ENCODE data around the gene PSMA6.
"Not testable (repeated sequence)": the region's sequence is repeated elsewhere in the genome, so short reads cannot be mapped to it uniquely, and the experiment has no call there.

PSMA6 gene

DNA sequence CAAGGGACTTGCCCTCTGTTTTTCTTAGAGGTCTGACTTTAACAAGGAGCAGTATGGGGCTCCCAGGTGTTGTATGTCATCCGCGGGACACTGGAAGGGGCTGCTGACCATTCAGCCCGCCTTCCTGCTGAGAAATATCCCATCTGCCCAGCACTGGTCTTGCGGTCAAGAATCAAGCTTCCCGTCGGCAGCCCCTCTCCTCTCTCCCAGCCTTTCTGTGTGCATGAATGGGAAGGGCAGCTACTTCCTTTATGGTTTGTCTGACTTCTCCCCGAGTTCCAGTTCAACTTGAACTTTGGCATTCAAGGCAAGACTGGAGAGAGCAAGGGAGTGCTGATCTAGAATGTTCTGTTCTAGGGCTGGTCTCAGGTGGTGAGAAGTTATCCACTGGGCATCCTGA, 51.5 kb downstream of the PSMA6 start:
- in situ Hi-C loops (cut with HindIII; ENCODE audit: low pct_unique_long_range_greater_than_20kb, low sequenced_read_pairs) = no loop called here
- DNase-seq (ENCODE audit: low read depth in 1 of 2, low spot score in 1 of 2) = no peak
- no peak for TF ChIP-seq JUND (IDR thresholded peaks at IDR 0.05; ENCODE audit: low read depth)

DNA sequence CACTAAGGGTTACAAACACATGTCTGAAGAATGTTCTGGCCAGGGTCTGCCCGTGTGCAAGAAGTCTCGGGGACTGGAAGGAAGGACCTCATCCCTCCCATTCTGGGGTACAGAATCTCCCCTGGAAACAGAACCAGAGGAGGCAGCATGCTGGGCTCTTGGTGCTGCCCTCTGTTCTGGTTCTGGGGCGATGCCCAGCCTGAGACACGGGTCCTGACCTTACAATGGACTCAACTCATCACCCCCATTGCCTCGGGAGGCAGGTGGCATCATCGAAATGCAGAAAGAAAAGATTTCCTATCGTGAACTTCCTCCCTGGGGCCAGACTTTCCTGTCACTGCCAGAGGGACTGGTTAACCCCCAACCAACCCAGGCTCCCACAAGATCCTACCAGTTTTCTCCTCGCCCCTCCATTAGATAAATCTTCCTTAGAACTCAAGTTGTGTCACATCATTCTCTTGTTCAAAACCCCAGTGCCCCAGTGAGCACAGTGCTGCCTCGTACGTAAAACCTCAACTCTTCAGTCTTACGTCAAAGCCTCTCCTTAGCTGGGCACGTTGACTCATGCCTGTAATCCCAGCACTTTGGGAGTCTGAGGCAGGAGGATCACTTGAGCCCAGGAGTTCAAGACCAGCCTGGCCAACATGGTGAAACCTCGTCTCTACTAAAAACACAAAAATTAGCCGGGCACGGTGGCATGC, 52.1 kb downstream of the PSMA6 start:
- no peak for DNase-seq (ENCODE audit: low read depth in 1 of 2, low spot score in 1 of 2)
- no peak for TF ChIP-seq JUND (IDR thresholded peaks at IDR 0.05; ENCODE audit: low read depth)
- in situ Hi-C loops (cut with HindIII; ENCODE audit: low pct_unique_long_range_greater_than_20kb, low sequenced_read_pairs) = no loop called here

DNA sequence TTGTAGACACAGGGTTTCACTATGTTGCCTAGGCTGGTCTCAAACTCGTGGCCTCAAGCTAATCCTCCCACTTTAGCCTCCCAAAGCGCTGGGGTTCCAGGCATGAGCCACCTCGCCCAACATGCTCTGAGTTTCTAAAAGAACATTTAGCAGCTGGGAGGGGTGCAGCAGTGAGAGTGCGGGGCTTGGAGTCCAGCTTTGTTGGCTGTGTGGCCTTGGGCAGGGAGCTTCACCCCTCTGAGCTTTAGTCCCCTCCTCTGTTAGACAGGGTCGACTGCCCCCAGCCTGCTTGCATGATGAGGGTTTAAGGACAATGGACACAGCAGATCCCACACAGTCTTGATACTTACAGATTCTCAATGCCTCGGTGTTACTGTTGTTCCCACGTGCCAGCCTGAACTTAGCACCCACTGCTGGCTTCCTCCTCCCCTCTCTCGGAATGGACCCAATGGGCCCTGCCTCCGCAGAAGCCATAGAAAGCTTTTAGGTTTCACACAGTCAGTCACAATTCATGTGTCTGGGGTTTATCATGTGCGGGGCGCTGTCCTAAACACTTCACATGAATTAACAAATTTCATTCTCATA, 54.6 kb downstream of the PSMA6 start:
- DNase-seq (ENCODE audit: low read depth in 1 of 2, low spot score in 1 of 2) = no peak
- no peak for TF ChIP-seq JUND (IDR thresholded peaks at IDR 0.05; ENCODE audit: low read depth)
- in situ Hi-C loops (cut with HindIII; ENCODE audit: low pct_unique_long_range_greater_than_20kb, low sequenced_read_pairs) = no loop called here

DNA sequence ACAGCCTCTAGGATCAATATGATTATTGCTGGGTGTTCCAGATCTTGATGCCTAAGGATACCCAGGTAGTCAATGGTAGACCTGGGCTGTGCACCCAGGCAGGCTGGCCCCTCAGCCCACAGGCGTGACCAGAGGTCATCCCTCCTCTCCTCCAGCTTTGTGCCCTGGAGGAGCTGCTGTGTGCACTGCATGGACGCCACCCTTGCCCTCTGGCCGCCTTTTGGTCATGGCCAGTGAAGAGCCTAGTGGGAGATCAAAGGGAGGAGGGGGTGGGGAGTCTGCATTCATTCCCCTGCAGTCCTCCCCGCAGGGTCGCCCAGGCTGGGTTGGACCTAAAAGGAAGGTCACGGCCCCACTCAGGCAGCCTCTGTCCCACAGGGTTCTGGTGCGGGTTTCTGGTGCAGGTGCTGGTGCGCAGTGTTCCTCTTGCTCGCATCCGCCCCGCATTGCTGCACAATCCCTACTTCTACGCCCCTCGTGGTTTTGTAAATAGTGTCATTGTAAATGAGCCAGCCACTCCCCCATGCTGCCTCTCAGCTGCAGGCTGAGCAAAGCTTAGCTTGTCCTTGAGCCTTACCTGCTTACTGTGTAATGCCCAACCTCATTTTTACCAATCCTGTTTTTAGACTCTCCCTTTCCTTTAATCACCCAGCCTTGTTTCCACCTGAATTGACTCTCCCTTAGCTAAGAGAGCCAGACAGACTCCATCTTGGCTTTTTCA, 55.3 kb downstream of the PSMA6 start:
- no peak for TF ChIP-seq JUND (IDR thresholded peaks at IDR 0.05; ENCODE audit: low read depth)
- in situ Hi-C loops (cut with HindIII; ENCODE audit: low pct_unique_long_range_greater_than_20kb, low sequenced_read_pairs) = no loop called here
- no peak for DNase-seq (ENCODE audit: low read depth in 1 of 2, low spot score in 1 of 2)

DNA sequence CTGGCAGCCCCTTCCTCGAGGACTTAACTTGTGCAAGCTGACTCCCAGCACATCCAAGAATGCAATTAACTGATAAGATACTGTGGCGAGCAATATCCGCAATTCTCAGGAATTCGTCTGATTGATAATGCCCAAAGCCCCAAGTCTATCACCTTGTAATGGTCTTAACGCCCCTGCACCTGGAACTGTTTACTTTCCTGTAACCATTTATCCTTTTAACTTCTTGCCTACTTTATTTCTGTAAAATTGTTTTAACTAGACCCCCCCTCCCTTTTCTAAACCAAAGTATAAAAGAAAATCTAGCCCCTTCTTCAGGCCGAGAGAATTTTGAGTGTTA, 55.8 kb downstream of the PSMA6 start:
- in situ Hi-C loops (cut with HindIII; ENCODE audit: low pct_unique_long_range_greater_than_20kb, low sequenced_read_pairs) = not testable (repeated sequence)

DNA sequence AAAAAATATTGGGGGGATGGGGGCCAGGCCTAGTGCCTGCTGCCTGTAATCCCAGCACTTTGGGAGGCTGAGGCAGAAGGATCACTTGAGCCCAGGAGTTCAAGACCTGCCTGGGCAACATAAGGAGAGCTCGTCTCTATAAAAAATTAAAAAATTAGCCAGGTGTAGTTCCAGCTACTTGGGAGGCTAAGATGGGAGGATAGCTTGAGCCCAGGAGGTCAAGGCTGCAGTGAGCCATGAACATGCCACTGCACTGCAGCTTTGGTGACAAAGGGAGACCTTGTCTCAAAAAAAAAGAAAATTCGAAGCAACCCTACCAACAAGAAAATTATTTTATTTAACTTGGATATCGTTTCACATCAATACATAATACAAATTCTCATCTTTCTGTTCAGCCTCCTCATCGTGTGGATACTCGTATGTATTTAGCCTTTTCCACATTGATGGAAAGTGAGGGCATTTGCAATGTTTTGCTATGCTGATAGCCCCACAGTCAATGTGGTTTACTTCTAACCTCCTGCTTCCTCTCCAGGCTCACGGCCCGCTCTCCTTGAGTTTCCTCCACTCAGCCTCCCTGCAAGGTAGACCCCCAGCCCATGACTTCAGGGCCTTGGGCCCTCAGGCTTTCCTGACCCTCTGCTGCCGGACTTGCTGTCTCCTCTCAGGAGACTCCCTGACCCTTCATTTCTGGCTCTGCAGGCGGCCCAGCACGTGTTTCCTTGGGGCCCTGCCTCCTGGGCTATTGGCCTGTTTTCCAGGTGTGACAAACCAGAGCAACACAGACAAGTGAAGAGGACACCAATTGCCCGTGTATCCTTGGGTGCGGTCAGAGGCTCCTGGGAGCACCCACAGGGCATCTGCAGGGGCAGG, 57.5 kb downstream of the PSMA6 start:
- DNase-seq (ENCODE audit: low read depth in 1 of 2, low spot score in 1 of 2) = no peak
- TF ChIP-seq JUND (IDR thresholded peaks at IDR 0.05; ENCODE audit: low read depth) = no peak
- in situ Hi-C loops (cut with HindIII; ENCODE audit: low pct_unique_long_range_greater_than_20kb, low sequenced_read_pairs) = no loop called here

More for the DNA sequence above, 55.8 kb downstream of the PSMA6 start:
- DNase-seq (ENCODE audit: low read depth in 1 of 2, low spot score in 1 of 2) = not testable (repeated sequence)

DNA sequence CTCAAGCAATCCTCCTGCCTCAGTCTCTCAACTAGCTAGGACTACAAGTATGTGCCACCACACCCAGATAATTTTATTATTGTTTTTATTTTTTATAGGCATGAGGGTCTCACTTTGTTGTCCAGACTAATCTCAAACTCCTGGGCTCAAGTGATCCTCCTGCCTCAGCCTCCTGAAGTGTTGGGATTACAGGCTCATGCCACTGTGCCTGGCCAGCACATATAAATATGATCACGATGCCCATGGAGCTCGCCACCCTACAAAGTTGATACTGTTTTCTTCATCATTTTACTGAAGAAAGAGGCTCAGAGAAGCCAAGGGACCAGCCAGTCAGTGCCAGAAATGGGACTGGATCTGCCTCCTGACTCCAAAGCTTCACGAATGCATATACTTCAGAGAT, 59.3 kb downstream of the PSMA6 start:
- TF ChIP-seq JUND (IDR thresholded peaks at IDR 0.05; ENCODE audit: low read depth) = no peak

DNA sequence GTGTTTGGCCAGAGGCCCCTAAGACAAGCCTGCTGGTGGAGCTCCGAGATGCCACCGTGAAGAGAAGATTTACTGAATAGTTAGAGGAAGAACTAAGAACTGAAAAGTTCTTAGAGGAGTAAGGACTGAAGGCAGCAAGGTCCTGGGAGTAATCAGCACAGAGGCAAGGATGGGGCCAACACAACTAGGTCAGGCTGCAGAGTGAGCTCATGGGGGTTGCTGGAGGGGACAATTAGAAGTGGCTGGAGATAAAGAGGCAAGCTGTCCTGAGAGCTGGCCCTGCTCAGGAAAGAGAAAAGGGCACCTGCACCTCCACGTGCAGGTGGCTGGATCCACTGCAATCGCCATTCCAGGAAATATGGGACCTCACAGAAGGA, 59.7 kb downstream of the PSMA6 start:
- no peak for TF ChIP-seq JUND (IDR thresholded peaks at IDR 0.05; ENCODE audit: low read depth)
- in situ Hi-C loops (cut with HindIII; ENCODE audit: low pct_unique_long_range_greater_than_20kb, low sequenced_read_pairs) = no loop called here
- no peak for DNase-seq (ENCODE audit: low read depth in 1 of 2, low spot score in 1 of 2)

More for the DNA sequence above, 59.3 kb downstream of the PSMA6 start:
- in situ Hi-C loops (cut with HindIII; ENCODE audit: low pct_unique_long_range_greater_than_20kb, low sequenced_read_pairs) = no loop called here
- DNase-seq (ENCODE audit: low read depth in 1 of 2, low spot score in 1 of 2) = no peak

DNA sequence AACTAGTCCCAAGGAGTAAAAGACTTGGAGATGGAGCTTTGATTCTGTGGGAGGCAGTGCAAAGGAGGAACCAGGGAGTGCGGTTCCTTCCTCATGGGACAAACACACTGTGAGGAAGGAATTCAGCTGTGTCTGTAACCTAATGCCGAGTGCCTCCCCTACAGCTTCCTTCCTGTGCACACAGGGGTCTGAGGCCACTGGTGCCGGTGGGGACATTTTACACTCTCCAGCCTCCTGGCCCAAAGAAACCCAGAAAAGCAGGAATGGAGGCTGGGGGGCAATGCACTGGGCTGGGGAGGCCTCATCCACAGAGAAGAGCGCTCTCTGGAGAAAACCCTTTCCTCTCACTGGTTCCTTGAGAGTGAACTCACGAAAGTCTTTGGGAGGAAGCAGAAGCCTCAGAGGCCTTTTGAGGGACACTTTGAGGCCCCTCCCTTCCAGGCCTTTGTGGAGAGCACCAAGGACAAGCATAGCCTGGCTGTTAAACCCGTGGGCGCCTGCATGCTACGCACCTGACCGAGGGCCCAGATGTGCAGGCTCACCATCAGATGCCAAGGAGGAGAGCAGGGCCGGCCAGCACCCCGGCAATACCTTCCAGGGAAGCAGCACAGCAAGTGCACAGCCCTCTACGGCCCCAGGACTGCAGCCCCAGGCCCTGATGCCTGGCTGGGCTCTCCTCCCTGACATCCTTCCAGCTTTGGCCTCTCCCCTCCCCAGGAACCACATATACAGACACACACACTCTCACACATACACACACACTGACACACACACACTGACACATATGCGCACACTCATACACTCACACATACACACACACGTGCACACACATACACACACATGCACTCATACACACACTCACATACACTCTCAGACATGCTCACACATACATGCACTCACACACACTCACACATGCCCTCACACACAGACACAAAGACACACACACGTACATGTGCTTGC, 60.4 kb downstream of the PSMA6 start:
- TF ChIP-seq JUND (IDR thresholded peaks at IDR 0.05; ENCODE audit: low read depth) = no peak
- in situ Hi-C loops (cut with HindIII; ENCODE audit: low pct_unique_long_range_greater_than_20kb, low sequenced_read_pairs) = no loop called here
- no peak for DNase-seq (ENCODE audit: low read depth in 1 of 2, low spot score in 1 of 2)

DNA sequence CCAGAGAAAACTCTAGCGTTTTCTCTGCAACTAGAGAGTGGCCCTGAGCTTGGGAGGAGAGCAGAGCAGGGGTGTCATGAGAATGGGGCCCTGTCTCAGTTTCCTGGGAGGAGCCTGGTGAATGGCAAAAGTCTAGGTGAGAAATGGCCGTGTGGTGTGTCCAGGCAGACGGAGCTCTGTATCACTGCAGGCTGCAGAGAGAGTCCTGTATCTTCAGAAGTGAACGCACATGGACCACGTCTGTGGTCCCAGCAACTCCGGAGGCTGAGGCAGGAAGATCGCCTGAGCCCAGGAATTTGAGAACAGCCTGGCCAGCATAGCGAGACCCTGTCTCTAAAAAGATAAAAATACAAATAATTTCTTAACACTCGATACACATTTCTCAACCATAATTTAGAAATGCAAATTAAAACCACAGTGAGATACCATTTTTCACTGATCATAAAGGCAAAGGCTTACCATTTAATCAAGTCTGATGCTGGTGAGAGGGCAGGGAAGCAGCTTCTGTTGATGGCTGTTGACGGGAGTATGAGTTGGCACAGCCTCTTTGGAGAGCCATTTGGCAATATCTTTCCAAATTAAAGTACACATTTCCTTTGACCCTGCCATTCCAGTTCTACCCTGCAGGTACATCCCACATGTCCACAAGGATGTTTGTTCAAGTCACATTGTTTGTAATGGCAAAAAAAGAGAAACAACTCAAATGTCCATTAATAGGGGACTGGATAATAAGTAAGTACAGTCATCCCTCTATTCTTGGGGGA, 61.4 kb downstream of the PSMA6 start:
- no peak for TF ChIP-seq JUND (IDR thresholded peaks at IDR 0.05; ENCODE audit: low read depth)
- peak; percentile 52 to 87 for DNase-seq (ENCODE audit: low read depth in 1 of 2, low spot score in 1 of 2)
- in situ Hi-C loops (cut with HindIII; ENCODE audit: low pct_unique_long_range_greater_than_20kb, low sequenced_read_pairs) = no loop called here

DNA sequence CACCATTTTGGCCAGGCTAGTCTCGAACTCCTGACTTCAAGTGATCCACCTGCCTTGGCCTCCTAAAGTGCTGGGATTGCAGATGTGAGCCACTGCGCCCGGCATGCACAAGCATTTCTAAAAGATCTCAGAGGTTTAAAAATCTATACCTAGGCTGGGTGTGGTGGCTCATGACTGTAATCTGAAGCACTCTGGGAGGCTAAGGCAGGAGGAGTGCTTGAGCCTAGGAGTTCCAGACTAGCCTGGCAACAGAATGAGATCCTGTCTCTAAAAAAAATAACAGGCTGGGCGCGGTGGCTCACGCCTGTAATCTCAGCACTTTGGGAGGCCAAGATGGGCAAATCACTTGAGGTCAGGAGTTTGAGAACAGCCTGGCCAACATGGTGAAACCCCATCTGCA, 63.1 kb downstream of the PSMA6 start:
- DNase-seq (ENCODE audit: low read depth in 1 of 2, low spot score in 1 of 2); in situ Hi-C loops (cut with HindIII; ENCODE audit: low pct_unique_long_range_greater_than_20kb, low sequenced_read_pairs): not testable (repeated sequence)
